Neuron (in vitro differentiated cells): ENCODE results near the gene CYP27C1.

Experiments used
- H2AFZ ChIP-seq: one replicate; pipeline ENCODE4 v1.6.1; 2013; ENCODE audit warnings: low read depth, mild to moderate bottlenecking, inconsistent platforms, low read length, moderate library complexity
- H3K27me3 ChIP-seq: one replicate; pipeline ENCODE4 v1.6.1; 2013; ENCODE audit warnings: low read length; ENCODE audit not compliant: insufficient read depth
- H3K36me3 ChIP-seq: one replicate; pipeline ENCODE4 v1.6.1; 2013; ENCODE audit warnings: low read length; ENCODE audit not compliant: insufficient read depth
- H3K4me1 ChIP-seq: one replicate; pipeline ENCODE4 v1.6.1; 2013; ENCODE audit warnings: low read length; ENCODE audit not compliant: insufficient read depth
- H3K4me3 ChIP-seq: 2 replicates; pipeline ENCODE4 v1.5.1; 2013; ENCODE audit warnings: mild to moderate bottlenecking, low read length, moderate library complexity
- H3K9me3 ChIP-seq: one replicate; pipeline ENCODE4 v1.6.1; 2013; ENCODE audit warnings: low read length

CYP27C1 gene

DNA sequence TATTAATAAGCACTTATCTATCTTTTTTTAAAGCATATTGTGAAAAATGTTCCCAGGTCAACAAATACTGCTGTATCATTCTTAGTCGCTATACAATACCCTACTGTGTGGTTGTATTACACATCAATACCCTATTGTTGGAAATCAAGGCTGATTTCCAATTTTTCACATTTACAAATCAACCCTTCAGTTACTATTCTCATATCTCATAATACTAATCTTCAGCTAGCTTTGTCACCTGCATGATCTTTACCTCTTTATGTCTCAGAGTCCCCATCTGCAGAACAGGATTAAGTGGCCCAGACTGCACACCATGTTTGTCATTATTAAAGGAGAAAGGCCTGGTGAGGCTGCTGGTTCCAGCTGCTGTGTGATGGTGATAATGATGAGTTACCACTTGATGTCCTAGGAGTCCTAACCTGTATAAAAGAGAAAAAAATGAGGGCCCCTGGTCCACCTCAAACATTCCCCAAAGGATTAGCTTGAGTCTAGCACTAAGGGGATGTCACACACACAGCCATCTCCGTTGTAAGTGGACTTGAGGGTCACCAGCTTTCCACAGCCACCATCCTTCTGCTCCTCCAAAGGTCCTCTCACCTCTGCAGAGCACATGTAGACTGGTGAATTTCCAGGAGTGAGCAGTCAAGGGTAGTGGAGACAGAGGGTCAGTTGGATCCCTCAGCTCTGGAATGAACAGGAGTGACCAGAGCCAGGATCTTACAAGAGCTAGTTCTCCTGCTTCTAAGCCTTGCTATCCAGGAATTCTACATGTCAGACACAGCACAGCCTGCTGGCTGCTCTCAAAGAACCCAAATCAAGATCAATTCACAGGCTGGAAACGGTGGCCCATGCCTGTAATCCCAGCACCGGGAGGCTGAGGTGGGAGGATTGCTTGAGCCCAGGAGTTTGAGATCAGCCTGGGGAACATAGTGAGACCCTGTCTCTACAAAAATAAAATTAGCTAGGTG, 77.2 kb downstream of the CYP27C1 start:
- no peaks in the 10 kb centered on the region for H3K27me3 ChIP-seq

DNA sequence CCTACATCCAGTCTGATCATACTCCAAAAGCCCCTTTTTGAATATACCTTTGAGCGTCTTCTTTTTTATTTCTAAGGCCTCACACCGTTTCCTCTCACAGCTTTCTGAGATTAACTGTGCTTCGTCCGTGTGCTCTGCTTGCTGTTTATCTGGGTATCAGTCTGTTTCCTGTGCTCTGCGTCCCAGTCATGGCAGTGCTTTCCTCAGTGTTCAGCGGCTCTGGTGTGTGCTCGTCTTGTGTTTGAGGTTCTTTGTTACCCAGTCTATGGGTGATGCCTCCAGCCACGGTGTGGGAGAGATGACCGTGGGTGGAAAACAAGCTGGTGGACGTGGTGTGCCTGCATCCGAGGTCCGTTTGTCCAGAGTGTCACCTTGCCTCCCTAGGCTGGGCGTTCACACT, 79.6 kb downstream of the CYP27C1 start:
- Histone ChIP-seq H3K4me1 (peaks cover 14% of the 10 kb centered on the region), H2AFZ (no peak overlapping the region), H3K9me3 (peaks cover 2% of the 10 kb centered on the region), H3K27me3 (no peaks in the 10 kb centered on the region), H3K36me3 (no peaks in the 10 kb centered on the region), H3K4me3 (no peak overlapping the region)

More for the DNA sequence above, 77.2 kb downstream of the CYP27C1 start:
- Histone ChIP-seq H3K4me1 (peaks cover 21% of the 10 kb centered on the region), H2AFZ (no peak overlapping the region), H3K9me3 (peaks cover 2% of the 10 kb centered on the region), H3K4me3 (no peak overlapping the region), H3K36me3 (no peaks in the 10 kb centered on the region)

DNA sequence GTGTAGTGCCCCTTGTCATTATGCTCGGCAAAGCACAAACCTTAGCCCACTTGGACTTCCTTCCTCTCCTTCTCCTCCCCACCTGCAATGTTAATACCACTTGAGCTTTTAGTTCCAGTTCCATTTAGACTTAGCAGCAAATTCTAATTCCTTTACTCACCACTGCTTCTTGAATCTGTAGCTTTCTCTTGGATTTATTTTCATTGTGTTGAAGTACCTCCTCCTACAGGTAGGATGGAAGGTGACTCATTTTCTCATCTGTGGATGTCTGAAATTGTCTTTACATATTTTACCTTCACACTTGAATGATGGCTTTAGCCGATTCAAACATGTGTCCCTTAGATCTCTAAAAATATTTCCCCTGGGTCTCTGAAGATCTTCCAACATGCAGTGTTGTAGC, 80.3 kb downstream of the CYP27C1 start:
- Histone ChIP-seq H3K36me3 (no peaks in the 10 kb centered on the region), H3K4me3 (no peak overlapping the region), H3K27me3 (peaks cover 4% of the 10 kb centered on the region), H3K9me3 (peaks cover 2% of the 10 kb centered on the region), H2AFZ (no peak overlapping the region), H3K4me1 (peaks cover 7% of the 10 kb centered on the region)

DNA sequence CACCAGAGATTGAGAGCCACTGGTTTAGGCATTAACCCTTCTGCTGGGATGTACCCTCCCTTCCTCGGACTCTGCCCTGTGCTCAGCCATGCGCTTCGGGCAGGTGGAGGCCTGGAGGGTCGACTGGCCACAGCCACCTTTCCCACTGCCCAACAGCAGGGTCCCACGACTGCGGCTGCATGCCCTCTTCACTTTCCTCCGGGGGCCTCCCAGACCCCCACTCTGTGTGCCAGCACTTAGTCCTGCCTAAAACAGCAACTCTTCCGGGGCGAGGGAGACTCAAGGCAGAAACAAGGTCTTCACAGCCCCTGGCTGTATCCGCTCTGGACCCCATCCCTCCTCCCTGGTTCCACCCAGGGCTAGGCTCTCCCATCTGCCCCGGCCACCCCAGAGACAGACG, 81.8 kb downstream of the CYP27C1 start:
- H3K4me3 ChIP-seq = no peak overlapping the region
- no peaks in the 10 kb centered on the region for H3K36me3 ChIP-seq
- no peaks in the 10 kb centered on the region for H3K4me1 ChIP-seq
- peaks cover 4% of the 10 kb centered on the region for H3K27me3 ChIP-seq
- peaks cover 2% of the 10 kb centered on the region for H3K9me3 ChIP-seq
- no peak overlapping the region for H2AFZ ChIP-seq

DNA sequence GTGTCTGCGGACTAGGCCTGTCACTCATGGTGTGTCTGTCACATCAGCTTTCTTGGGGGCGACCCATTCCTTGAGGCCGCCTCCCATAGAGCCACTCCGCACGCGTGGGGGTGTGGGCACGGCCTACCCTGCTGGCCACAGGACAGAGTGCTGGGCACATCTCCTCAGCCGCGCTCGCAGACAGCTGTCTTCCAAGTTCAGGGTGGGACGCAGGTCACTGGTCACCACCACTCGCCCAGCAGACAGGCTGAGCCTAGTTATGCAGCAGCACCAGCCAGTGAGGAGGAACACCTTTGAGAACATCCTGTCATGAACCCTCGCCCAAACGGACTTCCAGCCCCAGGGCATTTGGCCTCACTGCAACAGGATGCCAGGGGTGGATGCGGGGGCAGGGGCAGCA, 82.4 kb downstream of the CYP27C1 start:
- Histone ChIP-seq H3K27me3 (peaks cover 4% of the 10 kb centered on the region), H3K9me3 (peaks cover 2% of the 10 kb centered on the region), H3K36me3 (no peaks in the 10 kb centered on the region), H3K4me1 (no peaks in the 10 kb centered on the region), H3K4me3 (no peak overlapping the region), H2AFZ (no peak overlapping the region)

DNA sequence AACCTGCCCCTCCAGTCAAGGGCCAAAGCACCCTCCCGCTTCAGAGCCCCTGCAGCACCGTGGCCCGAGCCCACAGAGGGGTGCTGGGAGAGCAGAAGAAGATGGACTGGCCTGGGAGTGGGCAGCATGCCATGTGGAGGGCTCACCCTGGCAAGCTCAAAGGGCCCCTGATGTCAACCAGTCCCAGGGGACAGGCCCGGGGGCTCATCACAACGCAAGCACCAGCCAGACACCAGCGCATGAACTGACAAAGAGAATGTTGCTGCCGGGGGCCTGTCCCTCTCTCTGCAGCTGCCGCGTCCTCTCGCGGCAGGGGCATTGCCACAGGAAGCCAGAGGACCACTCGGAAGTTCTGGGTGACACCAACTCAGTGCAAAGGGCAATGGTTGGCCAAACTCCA, 82.9 kb downstream of the CYP27C1 start:
- Histone ChIP-seq H3K4me1 (no peaks in the 10 kb centered on the region), H3K36me3 (no peaks in the 10 kb centered on the region), H3K4me3 (no peak overlapping the region), H3K27me3 (peaks cover 4% of the 10 kb centered on the region), H2AFZ (no peak overlapping the region), H3K9me3 (peaks cover 2% of the 10 kb centered on the region)

DNA sequence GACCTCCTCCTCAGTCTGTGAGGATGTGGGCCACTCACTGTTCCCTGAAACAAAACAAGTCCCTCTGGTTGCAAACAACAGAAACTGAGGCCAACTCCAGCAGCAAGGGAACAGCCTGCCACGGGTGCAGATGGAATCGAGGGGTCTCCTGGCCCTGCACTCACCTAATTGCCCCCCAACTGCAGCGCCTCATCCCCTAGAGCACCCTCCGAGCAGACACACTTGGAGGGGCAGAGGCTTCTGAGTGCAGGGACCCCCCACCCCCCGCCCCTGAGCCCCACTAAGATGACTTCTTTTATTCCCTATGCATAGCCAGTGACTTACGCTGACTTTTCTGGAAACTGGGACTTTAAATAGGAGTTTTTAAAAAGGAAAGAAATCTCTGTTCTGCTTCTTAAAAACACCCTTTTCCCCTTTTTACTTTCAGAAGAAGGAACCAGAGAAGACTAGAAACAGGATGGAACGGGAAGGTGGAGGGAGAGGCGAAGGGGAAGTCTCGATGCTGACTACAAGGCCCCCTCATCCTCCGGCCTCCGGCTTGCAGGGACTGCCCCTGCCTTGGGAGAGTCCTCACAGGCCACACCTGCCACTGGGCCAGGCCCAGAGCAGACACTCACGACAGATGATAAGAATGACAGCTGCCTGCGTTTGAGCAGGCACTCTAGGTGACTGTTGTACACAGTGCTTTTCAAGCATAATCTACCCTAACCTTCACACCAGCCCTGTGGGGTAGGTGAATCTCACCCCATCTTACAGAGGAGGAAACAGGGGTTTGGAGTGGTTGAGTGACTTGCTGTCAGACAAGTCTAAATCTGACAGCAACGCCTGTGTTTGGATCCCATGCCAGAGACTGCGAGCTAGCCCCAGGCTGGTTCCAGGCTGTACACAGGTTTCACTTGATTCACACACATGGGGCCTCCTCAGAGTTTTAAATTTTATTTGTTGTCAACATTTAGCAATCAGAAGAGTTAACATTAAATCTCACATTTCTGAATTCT, 85.0 kb downstream of the CYP27C1 start:
- Histone ChIP-seq H3K4me1 (no peaks in the 10 kb centered on the region), H3K36me3 (no peaks in the 10 kb centered on the region), H3K9me3 (no peaks in the 10 kb centered on the region), H3K27me3 (peaks cover 4% of the 10 kb centered on the region), H2AFZ (no peak overlapping the region), H3K4me3 (no peak overlapping the region)

DNA sequence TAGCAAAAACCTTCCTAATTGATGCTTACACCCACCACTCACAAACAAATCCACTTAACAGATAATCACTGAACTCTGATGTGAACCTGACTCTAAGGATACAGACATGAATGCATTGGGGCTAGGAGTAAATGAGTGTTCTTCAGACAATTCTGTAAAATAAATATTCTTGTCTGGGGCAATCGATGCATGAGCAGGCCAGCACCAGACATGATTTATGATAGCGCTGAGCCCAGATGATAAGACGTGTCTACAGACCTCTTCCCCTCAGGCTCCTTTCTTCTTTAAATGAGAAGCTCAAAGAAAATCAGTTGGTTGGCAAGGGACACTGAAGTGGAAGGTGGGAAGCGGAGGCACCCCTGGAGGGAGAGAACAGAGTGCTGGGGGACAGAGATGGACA, 85.9 kb downstream of the CYP27C1 start:
- Histone ChIP-seq H3K4me1 (no peaks in the 10 kb centered on the region), H3K9me3 (no peaks in the 10 kb centered on the region), H3K36me3 (no peaks in the 10 kb centered on the region), H3K27me3 (peaks cover 4% of the 10 kb centered on the region), H3K4me3 (no peak overlapping the region), H2AFZ (no peak overlapping the region)
